GM12864 (cell line): Measurements from ENCODE around the gene OR10H4.
"Not testable (repeated sequence)": the region's sequence is repeated elsewhere in the genome, so short reads cannot be mapped to it uniquely, and the experiment has no call there.

ENCODE experiments used
- DNase-seq: peaks from one replicate; pipeline ENCODE4 v3.0.0-alpha.2; 2011; ENCODE audit warnings: low read depth
- H3K4me3 ChIP-seq: 2 replicates; pipeline ENCODE4 v1.5.1; 2011; ENCODE audit warnings: mild to moderate bottlenecking, low read depth, low read length, control low read depth
- TF ChIP-seq, protein P1 (sequence below): IDR thresholded peaks from 2 replicates; pipeline ENCODE4 v1.5.1; 2011; ENCODE audit warnings: low read depth, mild to moderate bottlenecking, moderate library complexity, low read length, control low read depth, inconsistent platforms; ENCODE audit errors: missing control alignments

Gene OR10H4

DNA sequence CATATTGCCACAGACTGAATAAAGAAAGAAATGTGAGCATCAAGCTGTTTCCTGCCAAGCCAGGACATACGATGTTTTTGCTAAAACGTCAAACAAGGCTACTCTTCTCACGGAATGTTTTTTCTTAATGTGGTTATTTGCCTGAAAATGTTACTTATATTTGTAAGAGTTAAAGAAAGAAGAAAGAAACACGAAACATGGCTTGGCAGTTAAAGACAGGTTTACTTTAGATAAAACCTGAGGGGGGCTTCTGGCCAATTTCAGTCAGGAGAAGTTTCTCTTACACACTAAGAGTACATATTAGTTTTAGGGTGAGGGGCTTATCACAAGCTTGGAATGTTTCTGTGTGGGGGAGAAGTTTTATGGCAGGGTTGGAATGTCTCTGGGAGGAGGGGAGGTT is 4.4 kb upstream of the OR10H4 start:
- TF ChIP-seq, protein P1, sequence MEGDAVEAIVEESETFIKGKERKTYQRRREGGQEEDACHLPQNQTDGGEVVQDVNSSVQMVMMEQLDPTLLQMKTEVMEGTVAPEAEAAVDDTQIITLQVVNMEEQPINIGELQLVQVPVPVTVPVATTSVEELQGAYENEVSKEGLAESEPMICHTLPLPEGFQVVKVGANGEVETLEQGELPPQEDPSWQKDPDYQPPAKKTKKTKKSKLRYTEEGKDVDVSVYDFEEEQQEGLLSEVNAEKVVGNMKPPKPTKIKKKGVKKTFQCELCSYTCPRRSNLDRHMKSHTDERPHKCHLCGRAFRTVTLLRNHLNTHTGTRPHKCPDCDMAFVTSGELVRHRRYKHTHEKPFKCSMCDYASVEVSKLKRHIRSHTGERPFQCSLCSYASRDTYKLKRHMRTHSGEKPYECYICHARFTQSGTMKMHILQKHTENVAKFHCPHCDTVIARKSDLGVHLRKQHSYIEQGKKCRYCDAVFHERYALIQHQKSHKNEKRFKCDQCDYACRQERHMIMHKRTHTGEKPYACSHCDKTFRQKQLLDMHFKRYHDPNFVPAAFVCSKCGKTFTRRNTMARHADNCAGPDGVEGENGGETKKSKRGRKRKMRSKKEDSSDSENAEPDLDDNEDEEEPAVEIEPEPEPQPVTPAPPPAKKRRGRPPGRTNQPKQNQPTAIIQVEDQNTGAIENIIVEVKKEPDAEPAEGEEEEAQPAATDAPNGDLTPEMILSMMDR: no peak

DNA sequence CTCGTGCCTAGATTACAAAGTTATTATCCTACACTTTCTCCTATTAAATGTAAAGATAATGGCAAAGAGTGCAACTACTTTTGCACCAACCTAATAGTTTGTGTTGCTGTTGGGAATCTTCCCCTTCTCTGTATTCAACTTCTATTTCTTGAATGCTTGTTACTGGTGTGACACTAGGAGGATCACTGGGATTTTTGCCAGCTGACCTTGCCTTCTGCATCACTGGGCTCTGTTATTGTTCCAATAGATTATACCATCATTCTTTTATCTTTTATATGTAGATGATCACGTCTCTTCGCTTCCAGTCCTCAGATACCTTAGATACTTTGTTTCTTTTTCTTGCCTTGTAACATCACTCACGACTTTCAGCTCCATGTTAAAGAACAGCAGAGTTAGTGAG is 3.5 kb upstream of the OR10H4 start:
- no peak for DNase-seq
- TF ChIP-seq, protein P1: no peak

More for the DNA sequence above, 4.4 kb upstream of the OR10H4 start:
- DNase-seq: no peak
- no peak overlapping the region for H3K4me3 ChIP-seq

DNA sequence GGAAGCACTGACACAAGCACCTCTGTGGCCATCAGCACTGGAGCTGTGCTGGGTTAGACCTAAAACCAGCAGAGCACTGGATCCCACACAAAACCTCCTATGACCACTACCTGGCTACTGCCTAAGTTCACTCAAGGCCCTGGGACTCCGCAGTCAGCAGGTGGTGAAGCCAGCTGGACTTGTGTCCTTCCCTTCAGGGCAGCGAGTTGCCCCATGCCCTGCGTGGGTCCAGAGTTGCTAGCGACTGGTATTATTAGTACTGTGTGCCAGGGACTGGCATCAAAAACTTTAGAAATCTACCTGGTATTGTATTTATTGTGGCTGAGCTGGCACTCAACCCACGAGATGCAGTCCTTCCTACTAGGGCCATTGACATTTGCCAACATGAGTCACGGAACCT is 6.0 kb downstream of the OR10H4 start:
- TF ChIP-seq, protein P1: no peak
- H3K4me3 ChIP-seq: no peak overlapping the region

More for the DNA sequence above, 3.5 kb upstream of the OR10H4 start:
- no peak overlapping the region for H3K4me3 ChIP-seq

DNA sequence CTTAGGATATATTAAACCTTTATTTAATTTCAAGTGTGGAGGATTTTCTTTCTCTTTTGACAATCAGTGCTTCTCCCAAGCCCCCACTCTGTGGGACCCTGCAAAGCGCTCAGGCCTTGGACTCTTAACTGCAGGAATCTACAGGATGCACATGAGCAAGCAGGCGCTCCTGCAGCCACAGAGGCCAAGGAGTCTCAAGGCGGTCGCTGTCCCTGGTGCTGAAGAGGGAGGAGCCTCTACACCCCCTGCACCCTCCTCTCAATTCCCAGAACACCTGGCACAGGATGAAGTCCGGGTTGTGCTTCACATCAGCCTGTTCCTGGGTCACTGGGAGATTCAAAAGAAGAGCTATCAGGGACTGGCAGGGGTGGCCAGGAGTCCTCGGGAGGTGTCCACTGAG is 13.5 kb downstream of the OR10H4 start:
- DNase-seq: no peak
- TF ChIP-seq, protein P1: no peak
- H3K4me3 ChIP-seq: no peak overlapping the region

More for the DNA sequence above, 6.0 kb downstream of the OR10H4 start:
- no peak for DNase-seq

DNA sequence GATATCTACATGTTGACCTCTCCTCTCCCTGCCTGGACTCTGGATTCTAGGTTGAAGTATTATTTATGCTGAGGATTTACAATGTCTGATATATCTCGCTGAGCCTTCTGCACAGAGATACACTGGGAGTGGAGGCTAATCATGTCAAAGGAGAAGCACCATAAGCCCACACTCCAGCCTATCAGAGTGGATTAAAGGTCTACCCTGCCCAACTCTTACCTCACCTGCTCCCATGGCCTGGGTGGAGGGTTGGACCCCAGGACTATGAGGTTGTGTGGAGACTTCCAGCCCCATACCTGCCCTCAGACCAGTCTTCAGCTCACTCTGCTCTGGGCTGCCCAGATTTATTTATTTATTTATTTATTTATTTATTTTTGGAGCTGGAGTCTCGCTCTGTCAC is 15.4 kb downstream of the OR10H4 start:
- no peak overlapping the region for H3K4me3 ChIP-seq
- TF ChIP-seq, protein P1: no peak
- DNase-seq: no peak

DNA sequence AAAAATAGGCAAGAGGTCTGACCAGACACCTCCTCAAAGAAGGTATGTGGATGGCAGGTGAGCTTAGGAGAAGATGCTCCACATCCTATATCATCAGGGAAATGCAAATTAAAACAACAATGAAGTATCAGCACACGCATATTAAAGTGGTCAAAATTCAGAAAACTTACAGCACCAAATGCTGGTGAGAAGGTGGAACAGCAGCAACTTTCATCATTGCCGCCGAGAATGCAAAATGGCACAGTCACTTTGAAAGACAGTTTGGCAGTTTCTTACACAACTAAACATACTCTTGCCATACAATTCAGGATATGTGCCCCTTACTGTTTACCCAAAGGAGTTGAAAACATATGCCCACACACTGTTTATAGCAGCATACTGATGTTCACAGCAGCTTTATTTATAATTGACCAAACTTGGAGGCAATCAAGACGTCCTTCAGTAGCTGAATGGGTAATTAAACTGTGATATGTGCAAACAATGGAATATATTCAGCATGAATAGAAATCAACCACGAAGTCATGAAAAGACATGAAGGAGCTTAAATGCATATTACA is 22.5 kb downstream of the OR10H4 start:
- no peak for DNase-seq
- TF ChIP-seq, protein P1: no peak

DNA sequence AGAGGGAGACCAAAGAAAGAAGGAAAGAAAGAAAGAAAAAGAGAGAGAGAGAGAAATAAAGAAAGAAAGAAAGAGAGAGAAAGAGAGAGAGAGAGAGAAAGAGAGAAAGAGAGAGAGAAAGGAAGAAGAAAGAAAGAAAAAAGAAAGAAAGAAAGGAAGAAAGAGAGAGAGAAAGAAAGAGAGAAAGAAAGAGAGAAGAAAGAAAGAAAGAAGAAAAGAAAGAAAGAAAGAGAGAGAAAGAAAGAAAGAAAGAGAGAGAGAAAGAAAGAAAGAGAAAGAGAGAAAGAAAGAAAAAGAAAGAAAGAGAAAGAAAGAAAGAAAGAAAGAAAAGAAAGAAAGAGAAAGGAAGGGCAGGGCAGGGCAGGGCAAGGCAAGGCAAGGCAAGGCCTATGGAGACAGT is 23.2 kb downstream of the OR10H4 start:
- DNase-seq, H3K4me3 ChIP-seq: not testable (repeated sequence)

More for the DNA sequence above, 22.5 kb downstream of the OR10H4 start:
- no peak overlapping the region for H3K4me3 ChIP-seq
